ENCODE data around the gene PWWP2B.

Gene PWWP2B

DNA sequence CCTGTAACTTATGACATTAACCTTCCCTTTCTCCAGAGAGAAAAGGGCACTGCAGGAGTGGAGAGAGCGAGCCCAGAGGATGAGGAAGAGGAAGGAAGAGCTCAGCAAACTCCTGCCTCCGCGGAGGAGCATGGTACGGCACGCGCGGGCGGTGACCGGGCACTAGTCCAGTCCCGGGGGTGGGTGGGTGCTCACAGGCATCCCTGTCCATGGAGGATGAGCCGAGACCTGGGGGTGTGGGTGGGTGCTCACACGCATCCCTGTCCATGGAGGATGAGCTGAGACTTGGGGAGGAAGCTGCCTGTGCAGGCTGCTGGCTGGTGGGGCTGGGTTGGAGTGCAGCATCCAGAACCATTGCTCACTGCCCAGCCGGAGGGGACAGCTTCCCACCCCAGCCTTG is 41.2 kb upstream of the PWWP2B start:
- Histone ChIP-seq H3K4me3 (ENCODE audit: low read depth, low read length) (no peak overlapping the region), H3K27me3 (no peaks in the 10 kb centered on the region), H3K4me1 (no peaks in the 10 kb centered on the region), H3K9me3 (no peaks in the 10 kb centered on the region), H3K36me3 (no peaks in the 10 kb centered on the region)
- DNase-seq, result no peak
- TF ChIP-seq, protein P1, sequence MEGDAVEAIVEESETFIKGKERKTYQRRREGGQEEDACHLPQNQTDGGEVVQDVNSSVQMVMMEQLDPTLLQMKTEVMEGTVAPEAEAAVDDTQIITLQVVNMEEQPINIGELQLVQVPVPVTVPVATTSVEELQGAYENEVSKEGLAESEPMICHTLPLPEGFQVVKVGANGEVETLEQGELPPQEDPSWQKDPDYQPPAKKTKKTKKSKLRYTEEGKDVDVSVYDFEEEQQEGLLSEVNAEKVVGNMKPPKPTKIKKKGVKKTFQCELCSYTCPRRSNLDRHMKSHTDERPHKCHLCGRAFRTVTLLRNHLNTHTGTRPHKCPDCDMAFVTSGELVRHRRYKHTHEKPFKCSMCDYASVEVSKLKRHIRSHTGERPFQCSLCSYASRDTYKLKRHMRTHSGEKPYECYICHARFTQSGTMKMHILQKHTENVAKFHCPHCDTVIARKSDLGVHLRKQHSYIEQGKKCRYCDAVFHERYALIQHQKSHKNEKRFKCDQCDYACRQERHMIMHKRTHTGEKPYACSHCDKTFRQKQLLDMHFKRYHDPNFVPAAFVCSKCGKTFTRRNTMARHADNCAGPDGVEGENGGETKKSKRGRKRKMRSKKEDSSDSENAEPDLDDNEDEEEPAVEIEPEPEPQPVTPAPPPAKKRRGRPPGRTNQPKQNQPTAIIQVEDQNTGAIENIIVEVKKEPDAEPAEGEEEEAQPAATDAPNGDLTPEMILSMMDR (IDR thresholded peaks at IDR 0.05; ENCODE audit: low read depth, low read length), result no peak

DNA sequence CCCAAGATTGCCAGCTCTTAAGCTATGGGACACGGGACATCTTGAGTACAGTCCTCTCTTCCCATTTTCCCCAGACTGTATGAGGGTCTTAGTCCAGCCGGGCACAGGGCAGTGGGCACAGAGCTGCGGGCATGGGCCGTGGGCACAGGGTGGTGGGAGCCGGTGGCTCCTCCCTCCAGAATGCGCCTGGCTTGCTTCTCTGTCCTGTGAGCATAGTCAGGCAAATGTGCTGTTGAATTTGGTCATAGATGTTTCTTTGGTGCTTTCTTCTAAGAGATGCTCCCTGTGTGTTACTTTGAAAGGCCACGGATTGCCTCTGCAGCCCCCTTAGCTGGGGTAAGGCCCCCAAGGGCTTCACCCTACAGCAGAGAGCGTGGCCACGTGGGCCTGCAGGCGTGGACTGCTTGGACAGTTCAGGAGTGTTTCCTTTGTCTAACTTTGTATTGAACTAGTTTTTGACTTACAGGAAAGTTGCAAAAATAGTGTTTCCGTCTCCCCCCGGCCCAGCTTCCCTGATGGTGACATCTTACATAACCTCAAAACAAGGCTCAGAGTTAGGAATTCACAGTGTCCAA is 40.3 kb upstream of the PWWP2B start:
- no peaks in the 10 kb centered on the region for H3K4me1 ChIP-seq
- no peaks in the 10 kb centered on the region for H3K36me3 ChIP-seq
- no peaks in the 10 kb centered on the region for H3K9me3 ChIP-seq
- no peak for DNase-seq
- TF ChIP-seq, protein P1 (IDR thresholded peaks at IDR 0.05; ENCODE audit: low read depth, low read length), result no peak
- H3K4me3 ChIP-seq (ENCODE audit: low read depth, low read length), result no peak overlapping the region
- H3K27me3 ChIP-seq, result no peaks in the 10 kb centered on the region

DNA sequence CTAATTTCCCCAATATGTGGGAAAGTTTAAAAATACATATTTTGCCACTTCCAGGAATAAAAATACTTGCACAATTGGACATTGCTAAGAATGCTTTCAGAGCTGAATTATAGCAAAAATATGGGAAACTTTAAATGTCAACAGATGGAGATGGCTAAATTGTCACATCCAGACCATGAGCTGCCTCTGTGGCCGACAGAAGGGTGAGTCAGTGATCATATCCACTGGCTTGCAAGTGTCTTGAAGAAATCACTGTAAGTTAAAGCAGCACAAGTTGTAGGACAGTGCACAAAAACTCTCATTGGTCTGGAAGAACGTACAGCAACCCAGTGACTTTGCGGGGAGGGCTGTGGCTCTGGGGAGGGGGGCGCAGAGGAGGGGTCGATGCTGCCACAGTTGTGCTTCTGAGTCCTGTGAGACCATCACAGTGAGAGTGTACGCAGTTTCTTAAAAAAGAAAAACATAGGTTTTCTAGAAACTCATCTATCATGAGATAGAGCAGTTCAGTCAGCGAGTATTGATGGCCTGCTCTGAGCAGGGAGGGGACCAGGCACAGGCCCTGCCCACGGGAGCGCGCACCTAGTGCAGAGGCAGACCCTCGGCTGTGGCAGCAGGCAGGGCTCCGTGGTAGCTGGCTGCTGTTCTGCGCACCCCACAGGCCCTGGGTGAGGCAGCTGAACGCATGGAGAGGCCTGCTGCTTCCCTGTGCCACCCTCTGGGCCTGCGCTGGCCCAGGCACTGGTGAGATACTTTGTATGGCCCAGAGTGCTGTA is 39.5 kb upstream of the PWWP2B start:
- Histone ChIP-seq H3K4me1 (no peaks in the 10 kb centered on the region), H3K27me3 (no peaks in the 10 kb centered on the region), H3K36me3 (no peaks in the 10 kb centered on the region), H3K9me3 (no peaks in the 10 kb centered on the region), H3K4me3 (ENCODE audit: low read depth, low read length) (no peak overlapping the region)
- DNase-seq, result no peak
- TF ChIP-seq, protein P1 (IDR thresholded peaks at IDR 0.05; ENCODE audit: low read depth, low read length), result no peak

DNA sequence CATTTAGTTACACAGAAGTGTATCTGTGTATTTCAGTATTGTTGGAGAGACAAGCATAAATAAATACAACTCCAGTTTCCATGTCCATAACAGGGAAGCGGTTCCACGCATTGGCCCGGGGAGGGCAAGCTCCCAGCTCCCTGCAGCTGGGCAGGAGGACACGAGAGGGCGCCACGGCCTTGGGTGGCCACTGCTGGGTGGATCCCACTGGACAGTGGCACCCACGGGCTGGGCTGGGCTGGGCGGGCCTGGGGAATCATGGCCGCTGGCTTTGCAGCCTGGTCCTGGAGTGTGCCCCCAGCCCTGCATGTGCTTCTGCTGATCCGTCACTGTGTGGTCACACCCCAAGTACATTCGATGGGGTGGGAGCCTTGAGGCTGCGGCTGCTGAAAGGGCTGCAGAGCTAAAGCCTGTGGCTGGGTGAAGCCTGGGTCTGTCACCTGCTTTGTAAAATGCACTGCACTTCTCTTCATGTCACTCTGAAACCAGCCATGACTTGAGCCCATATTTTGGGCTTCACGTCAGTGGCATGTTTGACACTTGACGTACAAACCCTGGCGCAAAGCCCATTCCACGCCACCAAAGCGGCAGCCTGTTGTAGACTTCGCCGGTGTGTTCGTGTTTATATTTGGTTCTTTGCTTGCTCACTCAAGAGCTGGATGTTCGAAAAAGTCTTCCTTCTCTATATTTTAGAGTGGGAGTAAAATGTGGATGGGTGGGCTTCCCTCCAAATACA is 37.5 kb upstream of the PWWP2B start:
- no peaks in the 10 kb centered on the region for H3K4me1 ChIP-seq
- no peak overlapping the region for H3K4me3 ChIP-seq (ENCODE audit: low read depth, low read length)
- TF ChIP-seq, protein P1 (IDR thresholded peaks at IDR 0.05; ENCODE audit: low read depth, low read length), result no peak
- no peaks in the 10 kb centered on the region for H3K27me3 ChIP-seq
- DNase-seq, result no peak
- H3K9me3 ChIP-seq, result no peaks in the 10 kb centered on the region
- H3K36me3 ChIP-seq, result no peaks in the 10 kb centered on the region

DNA sequence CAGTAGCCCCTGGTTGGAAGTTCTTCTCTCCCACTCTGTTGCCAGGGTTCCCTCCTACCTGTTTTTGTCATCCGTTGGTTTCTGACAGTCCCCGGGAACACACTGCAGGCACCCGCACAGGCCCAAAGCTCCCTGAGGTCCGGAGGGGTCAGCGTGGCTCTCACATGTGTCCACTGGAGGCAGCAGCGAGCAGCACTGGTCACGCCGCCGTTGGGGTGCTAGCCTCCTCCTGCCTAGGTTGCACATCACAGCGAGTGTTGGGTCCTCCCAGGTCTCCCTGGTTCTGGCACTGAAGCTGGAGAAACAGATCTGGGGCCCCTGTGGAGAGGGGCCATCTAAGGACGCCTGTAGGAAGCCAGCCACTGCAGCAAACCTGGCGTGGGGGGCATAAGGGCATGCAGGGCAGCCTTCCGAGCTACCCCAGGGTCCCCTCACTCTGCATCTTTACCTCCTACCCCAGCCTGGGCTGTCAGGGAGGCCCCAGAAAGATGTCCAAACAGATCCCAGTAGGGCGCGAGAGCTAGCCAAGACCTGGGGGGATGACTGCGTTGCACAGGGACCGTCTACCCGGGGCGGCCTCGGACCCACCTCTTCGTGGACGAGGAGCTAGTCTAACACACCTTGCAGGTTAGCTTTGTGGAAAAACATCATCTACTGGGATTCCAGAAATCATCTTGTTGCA is 36.1 kb upstream of the PWWP2B start:
- Histone ChIP-seq H3K27me3 (no peaks in the 10 kb centered on the region), H3K9me3 (no peaks in the 10 kb centered on the region), H3K4me3 (ENCODE audit: low read depth, low read length) (no peak overlapping the region), H3K4me1 (no peaks in the 10 kb centered on the region), H3K36me3 (no peaks in the 10 kb centered on the region)
- DNase-seq, result peak; percentile 35
- TF ChIP-seq, protein P1 (IDR thresholded peaks at IDR 0.05; ENCODE audit: low read depth, low read length), result peak; percentile 65
